Activated B cell treated with CpG ODN at 0.5 μM for 24 hours (primary cell): ENCODE data around the gene NRSN2. TPM values are rescaled to one million over a fixed set of nuclear protein-coding genes. Genes with fewer than 3 reads are reported as not detected.
"Not testable (repeated sequence)": the region's sequence is repeated elsewhere in the genome, so short reads cannot be mapped to it uniquely, and the experiment has no call there.

Source experiments
- ATAC-seq: fragments of 200-7000 bp; cut with Tn5 transposase; one replicate; pipeline ENCODE4 v1.10.0; 2021; ENCODE audit warnings: low read depth, mild to moderate bottlenecking, moderate library complexity
- CTCF ChIA-PET: fragments of 350-600 bp; sonication (Branson Sonifier 250); formaldehyde crosslinking; loops from one replicate; lab custom pipeline; 2021; ENCODE audit warnings: antibody characterized with exemption; lab: Charles Lee
- POLR2A ChIA-PET: fragments of 350-600 bp; sonication (Branson Sonifier 250); formaldehyde crosslinking; loops from one replicate; lab custom pipeline; 2021; ENCODE audit warnings: antibody characterized with exemption; lab: Charles Lee
- DNase-seq: peaks from one replicate; pipeline ENCODE4 v3.0.0; 2022
- H3K27ac Mint-ChIP-seq: one replicate; pipeline ENCODE4 v1.8.0; 2020; ENCODE audit warnings: mixed read lengths
- H3K27me3 Mint-ChIP-seq: one replicate; pipeline ENCODE4 v1.8.0; 2021; ENCODE audit warnings: mixed read lengths
- H3K36me3 Mint-ChIP-seq: one replicate; pipeline ENCODE4 v1.8.0; 2021; ENCODE audit warnings: low read depth, mixed read lengths
- H3K4me1 Mint-ChIP-seq: one replicate; pipeline ENCODE4 v1.8.0; 2021; ENCODE audit warnings: mixed read lengths
- H3K4me3 Mint-ChIP-seq: one replicate; pipeline ENCODE4 v1.8.0; 2020; ENCODE audit warnings: mild to moderate bottlenecking, mixed read lengths
- H3K9me3 Mint-ChIP-seq: one replicate; pipeline ENCODE4 v1.8.0; 2020; ENCODE audit warnings: mixed read lengths
- CTCF ChIP-seq: fragments of 200-600 bp; IDR thresholded peaks from one replicate; pipeline ENCODE4 v1.8.0; 2022; ENCODE audit warnings: antibody characterized with exemption, mild to moderate bottlenecking
- intact Hi-C: fragments of 100-400 bp; cut with micrococcal nuclease; formaldehyde crosslinking; loops from one replicate; pipeline ENCODE4 v1.15.1; 2024
- total RNA-seq: library from RNA; stranded (reverse); gene quantifications from 2 replicates; pipeline ENCODE4 v1.2.3, GENCODE V29; 2022

Gene NRSN2
- total RNA-seq, 1 donor from 2014 or later = 12.8 TPM

- no peak for DNase-seq
- Mint-ChIP-seq H3K36me3 (no peaks in the 10 kb centered on the region), H3K27ac (no peak overlapping the region), H3K27me3 (peaks cover 5% of the 10 kb centered on the region), H3K4me3 (no peak overlapping the region), H3K4me1 (no peaks in the 10 kb centered on the region), H3K9me3 (no peaks in the 10 kb centered on the region)
- POLR2A ChIA-PET = interaction anchor here (0.5 to 0.9 kb wide), 2 partner anchors 8 to 10 kb away, joined by 3 to 6 read pairs; partner anchors contain the start of gene TRIB3
- CTCF ChIA-PET = interaction anchor here (0.6 to 1.2 kb wide), 2 partner anchors 17 to 113 kb away, joined by 3 to 4 read pairs; no protein-coding TSS in a partner anchor
- no peak for TF ChIP-seq CTCF
- intact Hi-C loops = no loop called here
- no peak for ATAC-seq
Measured at GRCh38 chr20:371755-372542, 25.0 kb downstream of the NRSN2 start.

- H3K9me3 Mint-ChIP-seq, H3K4me1 Mint-ChIP-seq, H3K27ac Mint-ChIP-seq, H3K4me3 Mint-ChIP-seq, H3K36me3 Mint-ChIP-seq, ATAC-seq, H3K27me3 Mint-ChIP-seq, intact Hi-C loops, DNase-seq: not testable (repeated sequence)
- ChIA-PET CTCF (interaction anchor here (1.2 kb wide), 1 partner anchor 18 kb away, joined by 4 read pairs; no protein-coding TSS in a partner anchor), POLR2A (interaction anchor here (0.9 kb wide), 1 partner anchor 10 kb away, joined by 3 read pairs; no protein-coding TSS in a partner anchor)
Measured at GRCh38 chr20:372543-373082, 25.7 kb downstream of the NRSN2 start.

GRCh38 chr20:373171-373890 lies 26.4 kb downstream of the NRSN2 start:
- ChIA-PET CTCF (interaction anchor here (1.2 kb wide), 1 partner anchor 18 kb away, joined by 4 read pairs; no protein-coding TSS in a partner anchor), POLR2A (no interaction called here)
- TF ChIP-seq CTCF = no peak
- ATAC-seq = no peak
- no peak for DNase-seq
- Mint-ChIP-seq H3K9me3 (no peaks in the 10 kb centered on the region), H3K27ac (no peak overlapping the region), H3K27me3 (peaks cover 5% of the 10 kb centered on the region), H3K4me3 (no peak overlapping the region), H3K4me1 (no peaks in the 10 kb centered on the region), H3K36me3 (no peaks in the 10 kb centered on the region)
- intact Hi-C loops = no loop called here

GRCh38 chr20:375265-375889 lies 28.5 kb downstream of the NRSN2 start:
- no peaks in the 10 kb centered on the region for H3K9me3 Mint-ChIP-seq
- intact Hi-C loops = no loop called here
- no peaks in the 10 kb centered on the region for H3K36me3 Mint-ChIP-seq
- POLR2A ChIA-PET = no interaction called here
- ATAC-seq (no peak), DNase-seq (no peak)
- H3K4me3 Mint-ChIP-seq = no peak overlapping the region
- H3K27me3 Mint-ChIP-seq = no peaks in the 10 kb centered on the region
- CTCF ChIA-PET = no interaction called here
- no peak overlapping the region for H3K27ac Mint-ChIP-seq
- no peak for TF ChIP-seq CTCF
- no peaks in the 10 kb centered on the region for H3K4me1 Mint-ChIP-seq

GRCh38 chr20:376089-376488 lies 29.2 kb downstream of the NRSN2 start:
- CTCF ChIA-PET = no interaction called here
- TF ChIP-seq CTCF = no peak
- Mint-ChIP-seq H3K27ac (no peak overlapping the region), H3K27me3 (no peaks in the 10 kb centered on the region), H3K4me3 (no peak overlapping the region), H3K4me1 (no peaks in the 10 kb centered on the region), H3K9me3 (no peaks in the 10 kb centered on the region), H3K36me3 (no peaks in the 10 kb centered on the region)
- POLR2A ChIA-PET = no interaction called here
- ATAC-seq (no peak), DNase-seq (no peak)
- intact Hi-C loops = no loop called here
